ENCODE measurements around the gene EFCAB12.

The EFCAB12 gene

GRCh38 chr3:129439817-129440617, 11.6 kb upstream of the EFCAB12 start, which contains the start of the genes IFT122 and MBD4:
IFT122 (plus strand) TSS chr3:129440224; CDS start chr3:129440331, 107 bp downstream.
MBD4 (minus strand) TSS chr3:129439948; CDS start chr3:129439833, 115 bp downstream.
- TF ChIP-seq CREB1 (IDR thresholded peaks at IDR 0.05; ENCODE audit: low read depth) = no peak
- peak; percentile 48; the same call in 1 of the 2 replicates for TF ChIP-seq ZBTB7A (IDR thresholded peaks at IDR 0.05; ENCODE audit: low read depth)
- 0 out of 2 replicates have a peak, but pooled peaks have one; percentile 2 for TF ChIP-seq FOXM1 (IDR thresholded peaks at IDR 0.05; ENCODE audit: borderline replicate concordance, low read depth)
- TF ChIP-seq TEAD4 (IDR thresholded peaks at IDR 0.05) = 0 out of 2 replicates have a peak, but pooled peaks have one; percentile 13
- peak; percentile 91 for TF ChIP-seq YY1 (IDR thresholded peaks at IDR 0.05; ENCODE audit: low read depth)
- TF ChIP-seq TAF1 (IDR thresholded peaks at IDR 0.05; ENCODE audit: low read depth) = peak; percentile 93
- no peak; the same call in 1 of the 2 replicates for TF ChIP-seq TCF12 (IDR thresholded peaks at IDR 0.05; ENCODE audit: low read depth)
- TF ChIP-seq REST (IDR thresholded peaks at IDR 0.05; ENCODE audit: low read depth) = 0 out of 2 replicates have a peak, but pooled peaks have one; percentile 1
- no peak for TF ChIP-seq USF1 (IDR thresholded peaks at IDR 0.05)
- TF ChIP-seq MAX (IDR thresholded peaks at IDR 0.05) = peak; percentile 61
- TF ChIP-seq RAD21 (IDR thresholded peaks at IDR 0.05; ENCODE audit: low read depth) = no peak
- TF ChIP-seq NFIC (IDR thresholded peaks at IDR 0.05) = no peak
- no peak for TF ChIP-seq EP300 (IDR thresholded peaks at IDR 0.05; ENCODE audit: borderline replicate concordance)
- TF ChIP-seq CEBPB (IDR thresholded peaks at IDR 0.05) = peak; percentile 97
- peak; percentile 89 for TF ChIP-seq EGR1 (IDR thresholded peaks at IDR 0.05)

- TF ChIP-seq EGR1 (IDR thresholded peaks at IDR 0.05) (no peak), NFIC (IDR thresholded peaks at IDR 0.05) (no peak), EP300 (IDR thresholded peaks at IDR 0.05; ENCODE audit: borderline replicate concordance) (0 out of 2 replicates have a peak, but pooled peaks have one; percentile 24), FOXM1 (IDR thresholded peaks at IDR 0.05; ENCODE audit: borderline replicate concordance, low read depth) (0 out of 2 replicates have a peak, but pooled peaks have one; percentile 29), REST (IDR thresholded peaks at IDR 0.05; ENCODE audit: low read depth) (0 out of 2 replicates have a peak, but pooled peaks have one; percentile 19), TCF12 (IDR thresholded peaks at IDR 0.05; ENCODE audit: low read depth) (no peak), TEAD4 (IDR thresholded peaks at IDR 0.05) (no peak), TAF1 (IDR thresholded peaks at IDR 0.05; ENCODE audit: low read depth) (no peak), USF1 (IDR thresholded peaks at IDR 0.05) (no peak), ZBTB7A (IDR thresholded peaks at IDR 0.05; ENCODE audit: low read depth) (peak; percentile 84)
Observed at GRCh38 chr3:129439226-129439816, 10.9 kb upstream of the EFCAB12 start.

GRCh38 chr3:129435367-129435766, 6.9 kb upstream of the EFCAB12 start:
- TF ChIP-seq TEAD4 (IDR thresholded peaks at IDR 0.05) (no peak), ZBTB7A (IDR thresholded peaks at IDR 0.05; ENCODE audit: low read depth) (no peak), RAD21 (IDR thresholded peaks at IDR 0.05; ENCODE audit: low read depth) (no peak), NFIC (IDR thresholded peaks at IDR 0.05) (no peak), EGR1 (IDR thresholded peaks at IDR 0.05) (no peak), CREB1 (IDR thresholded peaks at IDR 0.05; ENCODE audit: low read depth) (no peak), YY1 (IDR thresholded peaks at IDR 0.05; ENCODE audit: low read depth) (no peak), EP300 (IDR thresholded peaks at IDR 0.05; ENCODE audit: borderline replicate concordance) (no peak)

GRCh38 chr3:129434140-129434539, 5.7 kb upstream of the EFCAB12 start:
- TF ChIP-seq REST (IDR thresholded peaks at IDR 0.05; ENCODE audit: low read depth) (no peak), MAX (IDR thresholded peaks at IDR 0.05) (no peak), ZBTB7A (IDR thresholded peaks at IDR 0.05; ENCODE audit: low read depth) (no peak), CREB1 (IDR thresholded peaks at IDR 0.05; ENCODE audit: low read depth) (no peak), TEAD4 (IDR thresholded peaks at IDR 0.05) (no peak), TCF12 (IDR thresholded peaks at IDR 0.05; ENCODE audit: low read depth) (no peak), USF1 (IDR thresholded peaks at IDR 0.05) (no peak), CEBPB (IDR thresholded peaks at IDR 0.05) (no peak), EP300 (IDR thresholded peaks at IDR 0.05; ENCODE audit: borderline replicate concordance) (no peak), FOXM1 (IDR thresholded peaks at IDR 0.05; ENCODE audit: borderline replicate concordance, low read depth) (no peak)
